ENCODE measurements around the gene IGFBP6.

IGFBP6 gene

DNA sequence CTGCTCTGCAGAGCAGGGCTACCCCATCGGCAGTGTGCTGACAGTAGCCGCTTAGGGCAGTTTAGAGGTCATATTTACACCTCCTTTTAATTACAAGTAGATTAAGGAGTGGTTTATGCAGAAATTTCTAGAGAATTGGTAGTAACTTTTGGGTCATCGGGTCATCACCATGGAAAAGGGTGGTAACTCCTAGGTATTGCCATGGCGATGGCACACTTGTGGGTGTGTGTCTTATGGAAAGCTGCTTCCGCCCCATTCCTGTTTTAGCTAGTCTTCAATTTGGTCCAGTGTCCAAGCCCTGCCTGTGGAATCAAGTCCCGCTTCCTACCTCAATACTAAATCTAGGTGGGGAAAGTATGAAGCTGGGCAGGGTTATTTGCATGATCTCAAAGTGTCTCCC, 53.6 kb downstream of the IGFBP6 start:
- Histone ChIP-seq H3K36me3 (ENCODE audit: control insufficient read depth, low read length) (no peaks in the 10 kb centered on the region), H3K4me3 (ENCODE audit: low read length) (no peak overlapping the region)

More for the DNA sequence above, 53.6 kb downstream of the IGFBP6 start:
- no peaks in the 10 kb centered on the region for H3K4me1 ChIP-seq (ENCODE audit: control insufficient read depth, low read length)
- 0 out of 2 replicates have a peak, but pooled peaks cover 3% of the 10 kb centered on the region for H3K27me3 ChIP-seq (ENCODE audit: control insufficient read depth, low read length)
- no peaks in the 10 kb centered on the region for H4K20me1 ChIP-seq (ENCODE audit: control insufficient read depth, insufficient read depth, low read depth, low read length)
- H3K9me3 ChIP-seq (ENCODE audit: control insufficient read depth, insufficient read depth, low read length): no peaks in the 10 kb centered on the region
- no peaks in the 10 kb centered on the region for H3K79me2 ChIP-seq (ENCODE audit: control insufficient read depth, low read length)
- H3F3A ChIP-seq (ENCODE audit: control insufficient read depth, insufficient read depth): peaks cover 8% of the 10 kb centered on the region
- no peak for TF ChIP-seq EZH2phosphoT487 (IDR thresholded peaks at IDR 0.05; ENCODE audit: borderline replicate concordance, low read length)
- TF ChIP-seq CTCF (IDR thresholded peaks at IDR 0.05; ENCODE audit: low read depth, low read length, poor library complexity, severe bottlenecking): no peak
- H3K4me2 ChIP-seq (ENCODE audit: low read length): no peak overlapping the region
- H3K9me2 ChIP-seq (replicated peaks; ENCODE audit: control insufficient read depth, low read length): no peaks in the 10 kb centered on the region
- no peak overlapping the region for H3K27ac ChIP-seq (ENCODE audit: low read depth, low read length)
